Smooth muscle cell (in vitro differentiated cells): Measurements from ENCODE around the gene KIF2C. TPM values are rescaled to one million over a fixed set of nuclear protein-coding genes. Genes with fewer than 3 reads are reported as not detected.
A peak's percentile ranks its signal among the peaks of the same experiment; 100 is the strongest.
"Not testable (repeated sequence)": the region's sequence is repeated elsewhere in the genome, so short reads cannot be mapped to it uniquely, and the experiment has no call there.

Source experiments
- DNase-seq: peaks from one replicate; lab custom pipeline; 2025; ENCODE audit not compliant: unreplicated experiment; lab: John Stamatoyannopoulos, UW
- H2AFZ ChIP-seq: fragments of 200-600 bp; sonication (generic); 2 replicates; pipeline ENCODE4 v1.6.0; 2016; ENCODE audit warnings: antibody characterized with exemption, low read depth, mild to moderate bottlenecking
- H3F3A ChIP-seq: fragments of 200-600 bp; sonication (generic); 2 replicates; pipeline ENCODE4 v1.6.0; 2017; ENCODE audit warnings: antibody characterized with exemption, low read depth
- H3K27ac ChIP-seq: fragments of 200-600 bp; sonication (generic); 2 replicates; pipeline ENCODE4 v1.5.1; 2016; ENCODE audit warnings: low read depth, mild to moderate bottlenecking
- H3K27me3 ChIP-seq: fragments of 200-600 bp; sonication (generic); 2 replicates; pipeline ENCODE4 v1.6.1; 2016; ENCODE audit warnings: low read depth, mild to moderate bottlenecking
- H3K36me3 ChIP-seq: fragments of 200-600 bp; sonication (generic); 2 replicates; pipeline ENCODE4 v1.5.1; 2016; ENCODE audit warnings: low read depth
- H3K4me1 ChIP-seq: fragments of 200-600 bp; sonication (generic); 2 replicates; pipeline ENCODE4 v1.5.1; 2016; ENCODE audit warnings: low read depth
- H3K4me2 ChIP-seq: fragments of 200-600 bp; sonication (generic); 2 replicates; pipeline ENCODE4 v1.6.0; 2016; ENCODE audit warnings: mild to moderate bottlenecking
- H3K4me3 ChIP-seq: fragments of 200-600 bp; sonication (generic); 2 replicates; pipeline ENCODE4 v1.5.1; 2016; ENCODE audit warnings: mild to moderate bottlenecking
- H3K79me2 ChIP-seq: fragments of 200-600 bp; sonication (generic); 2 replicates; pipeline ENCODE4 v1.6.0; 2016; ENCODE audit warnings: low read depth, mild to moderate bottlenecking
- H3K9ac ChIP-seq: fragments of 200-600 bp; sonication (generic); 2 replicates; pipeline ENCODE4 v1.6.0; 2016; ENCODE audit warnings: low read depth
- H3K9me3 ChIP-seq: fragments of 200-600 bp; sonication (generic); replicated peaks from 2 replicates; pipeline ENCODE4 v1.5.1; 2016; ENCODE audit warnings: low read depth
- H4K20me1 ChIP-seq: fragments of 200-600 bp; sonication (generic); 2 replicates; pipeline ENCODE4 v1.6.0; 2016; ENCODE audit warnings: low read depth
- WGBS: methylation state at CpG from one replicate; pipeline ENCODE4 v1.1.7; 2016; ENCODE audit warnings: low lambda C conversion rate; 5-methylcytosine and 5-hydroxymethylcytosine counted together
- polyA plus RNA-seq: library from polyadenylated mRNA; unstranded; fragments of >200 nt; fragmentation: Nextera tagmentation; extraction: Ambion mirVana; gene quantifications from 2 replicates; pipeline ENCODE4 v1.2.1, GENCODE V29; 2016
- total RNA-seq: library from RNA; depleted of rRNA; stranded (reverse); fragments of >200 nt; gene quantifications from 2 replicates; pipeline ENCODE4 v1.2.3, GENCODE V29; 2014
- TF ChIP-seq, protein P1 (sequence below): fragments of 200-600 bp; sonication (generic); IDR thresholded peaks from 2 replicates; pipeline ENCODE4 v1.5.1; 2017; ENCODE audit warnings: borderline replicate concordance, mild to moderate bottlenecking, antibody characterized with exemption; ENCODE audit not compliant: insufficient read depth, poor library complexity, severe bottlenecking

Gene KIF2C
- total and polyA plus RNA-seq, 2 experiments from 2014 or later, result 5.7 to 8.5 TPM

DNA sequence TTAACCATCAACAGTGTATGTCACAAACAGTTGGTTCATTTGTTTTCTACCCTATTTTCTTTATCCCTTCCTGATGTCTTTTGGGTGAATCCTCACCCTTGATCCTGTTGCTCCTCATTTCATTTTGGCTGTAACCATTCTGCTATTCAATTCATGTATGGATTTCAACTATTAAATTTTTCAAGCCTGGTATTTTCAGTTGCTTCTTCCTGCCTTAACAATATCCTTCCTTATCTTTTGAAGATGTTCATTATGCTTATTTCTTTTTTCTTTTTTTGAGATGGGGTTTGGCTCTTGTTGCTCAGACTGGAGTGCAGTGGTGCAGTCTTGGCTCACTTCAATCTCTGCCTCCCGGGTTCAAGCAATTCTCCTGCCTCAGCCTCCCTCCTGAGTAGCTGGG is 5.9 kb upstream of the KIF2C start:
- TF ChIP-seq, protein P1, sequence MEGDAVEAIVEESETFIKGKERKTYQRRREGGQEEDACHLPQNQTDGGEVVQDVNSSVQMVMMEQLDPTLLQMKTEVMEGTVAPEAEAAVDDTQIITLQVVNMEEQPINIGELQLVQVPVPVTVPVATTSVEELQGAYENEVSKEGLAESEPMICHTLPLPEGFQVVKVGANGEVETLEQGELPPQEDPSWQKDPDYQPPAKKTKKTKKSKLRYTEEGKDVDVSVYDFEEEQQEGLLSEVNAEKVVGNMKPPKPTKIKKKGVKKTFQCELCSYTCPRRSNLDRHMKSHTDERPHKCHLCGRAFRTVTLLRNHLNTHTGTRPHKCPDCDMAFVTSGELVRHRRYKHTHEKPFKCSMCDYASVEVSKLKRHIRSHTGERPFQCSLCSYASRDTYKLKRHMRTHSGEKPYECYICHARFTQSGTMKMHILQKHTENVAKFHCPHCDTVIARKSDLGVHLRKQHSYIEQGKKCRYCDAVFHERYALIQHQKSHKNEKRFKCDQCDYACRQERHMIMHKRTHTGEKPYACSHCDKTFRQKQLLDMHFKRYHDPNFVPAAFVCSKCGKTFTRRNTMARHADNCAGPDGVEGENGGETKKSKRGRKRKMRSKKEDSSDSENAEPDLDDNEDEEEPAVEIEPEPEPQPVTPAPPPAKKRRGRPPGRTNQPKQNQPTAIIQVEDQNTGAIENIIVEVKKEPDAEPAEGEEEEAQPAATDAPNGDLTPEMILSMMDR, result no peak
- Histone ChIP-seq H3K9ac (no peak overlapping the region), H3K4me2 (no peak overlapping the region)

DNA sequence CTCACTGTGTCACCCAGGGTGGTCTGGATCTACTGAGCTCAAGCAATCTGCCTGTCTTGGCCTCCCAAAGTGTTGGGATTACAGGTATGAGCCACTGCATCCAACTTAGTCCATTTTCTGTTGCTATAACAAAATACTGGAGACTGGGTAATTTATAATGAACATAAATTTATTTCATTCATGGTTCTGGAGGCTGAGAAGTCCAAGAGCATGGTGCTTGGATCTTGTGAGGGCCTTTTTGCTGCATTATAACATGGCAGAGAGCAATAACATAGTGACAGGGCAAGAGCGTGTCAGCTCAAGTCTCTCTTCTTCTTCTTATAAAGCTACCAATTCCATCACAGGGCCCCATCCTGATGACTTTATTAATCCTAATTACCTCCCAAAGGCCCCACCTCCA is 3.6 kb upstream of the KIF2C start:
- Histone ChIP-seq H3K4me1 (peaks cover 9% of the 10 kb centered on the region), H3F3A (no peaks in the 10 kb centered on the region), H3K36me3 (no peaks in the 10 kb centered on the region), H3K4me2 (no peak overlapping the region), H4K20me1 (no peaks in the 10 kb centered on the region), H3K79me2 (peaks cover 10% of the 10 kb centered on the region), H3K9me3 (no peaks in the 10 kb centered on the region), H3K4me3 (no peak overlapping the region), H3K27me3 (no peaks in the 10 kb centered on the region), H3K27ac (no peak overlapping the region), H2AFZ (no peak overlapping the region), H3K9ac (no peak overlapping the region)
- TF ChIP-seq, protein P1, result no peak
- DNase-seq, result no peak
- 100% methylated on average over 1 of the region's 1 CpG for WGBS

More for the DNA sequence above, 5.9 kb upstream of the KIF2C start:
- WGBS, result 100% methylated on average over 1 of the region's 1 CpG
- Histone ChIP-seq H2AFZ (no peak overlapping the region), H3F3A (peaks cover 13% of the 10 kb centered on the region), H3K4me3 (no peak overlapping the region), H3K27ac (no peak overlapping the region), H3K4me1 (no peaks in the 10 kb centered on the region), H3K9me3 (no peaks in the 10 kb centered on the region), H3K36me3 (no peaks in the 10 kb centered on the region), H4K20me1 (no peaks in the 10 kb centered on the region), H3K27me3 (no peaks in the 10 kb centered on the region), H3K79me2 (no peaks in the 10 kb centered on the region)
- DNase-seq, result no peak

DNA sequence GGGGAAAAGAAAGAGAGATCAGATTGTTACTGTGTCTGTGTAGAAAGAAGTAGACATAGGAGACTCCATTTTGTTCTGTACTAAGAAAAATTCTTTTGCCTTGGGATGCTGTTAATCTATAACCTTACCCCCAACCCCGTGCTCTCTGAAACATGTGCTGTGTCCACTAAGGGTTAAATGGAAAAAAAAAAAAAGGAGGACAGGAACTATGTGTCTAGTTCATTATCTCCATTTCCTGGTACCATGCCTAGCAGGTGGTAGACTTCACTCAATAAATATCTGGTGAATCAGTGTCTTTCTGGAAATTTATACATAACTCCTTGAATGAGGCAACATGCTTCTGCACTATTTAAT is 707 bp upstream of the KIF2C start:
- Histone ChIP-seq H2AFZ (peak overlapping the region; percentile 79), H3K4me3 (peak overlapping the region; percentile 74), H3K4me2 (peak overlapping the region; percentile 96), H3K79me2 (peaks cover 21% of the 10 kb centered on the region), H3K27ac (peak overlapping the region; percentile 63)
- not testable (repeated sequence) for H3K4me1 ChIP-seq, H3F3A ChIP-seq, H3K27me3 ChIP-seq, H4K20me1 ChIP-seq, DNase-seq, H3K9me3 ChIP-seq, H3K36me3 ChIP-seq, H3K9ac ChIP-seq
- WGBS, result 100% methylated on average over 1 of the region's 1 CpG

DNA sequence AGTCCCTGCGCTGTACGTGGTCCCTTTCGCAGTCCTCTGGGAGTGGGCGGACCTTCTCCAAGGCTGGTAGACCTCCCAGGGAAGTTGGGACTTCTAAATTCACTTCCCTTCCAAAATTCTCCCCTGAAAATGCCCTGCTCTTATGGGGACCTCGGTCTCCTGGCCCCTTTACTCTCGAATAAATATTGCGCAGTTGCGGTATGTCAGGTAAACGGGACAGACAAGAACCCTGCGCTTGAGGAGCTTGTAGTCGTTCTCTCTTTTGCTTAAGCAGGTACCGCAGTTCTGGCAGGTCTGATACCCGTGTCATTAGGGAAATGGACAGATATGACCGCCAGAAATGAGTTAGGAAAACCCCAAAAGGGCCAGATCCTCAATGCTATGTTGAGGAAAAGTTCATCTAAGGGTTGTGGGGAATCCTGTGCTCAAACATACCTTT is 561 bp downstream of the KIF2C start:
- Histone ChIP-seq H3K9ac (peak overlapping the region; percentile 57), H3K79me2 (peaks cover 21% of the 10 kb centered on the region), H3K4me3 (peak overlapping the region; percentile 74), H3K36me3 (no peaks in the 10 kb centered on the region), H3K27ac (peak overlapping the region; percentile 21), H4K20me1 (no peaks in the 10 kb centered on the region), H2AFZ (peak overlapping the region; percentile 96), H3K4me2 (peak overlapping the region; percentile 96), H3F3A (no peaks in the 10 kb centered on the region), H3K4me1 (peaks cover 10% of the 10 kb centered on the region), H3K9me3 (no peaks in the 10 kb centered on the region), H3K27me3 (no peaks in the 10 kb centered on the region)
- WGBS, result under 1% methylated on average over 14 of the region's 14 CpGs
- TF ChIP-seq, protein P1, result no peak
- no peak for DNase-seq
